K562 (cell line): ENCODE measurements around the gene TMEM143. TPM values are rescaled to one million over a fixed set of nuclear protein-coding genes. Genes with fewer than 3 reads are reported as not detected.

Experiments
- ATAC-seq: fragments of 200-7000 bp; cut with Tn5 transposase; 3 replicates; pipeline ENCODE4 v1.9.1; 2020; ENCODE audit warnings: moderate library complexity
- BruUV-seq: library from RNA; stranded (reverse); fragments of 400-500 nt; replicated peaks from 2 replicates; lab custom pipeline; 2021; lab: Mats Ljungman, UMichigan
- CTCF ChIA-PET: fragments of 300-600 bp; formaldehyde crosslinking; extraction: SDS; loops from one replicate; lab custom pipeline; 2021; ENCODE audit warnings: low intra/inter-chr PET ratio; lab: Yijun Ruan, JAX
- POLR2A ChIA-PET: fragments of 300-600, 350-650 bp; sonication (Branson Sonifier 250); formaldehyde crosslinking; extraction: SDS; loops from one replicate; lab custom pipeline; 2021; ENCODE audit warnings: antibody characterized with exemption, inconsistent platforms; lab: Yijun Ruan, JAX
- DNase-seq, 4 experiments: peaks; one replicate each; pipeline versions ENCODE4 v3.0.0 to v3.0.0-alpha.2; 2011 to 2018; ENCODE audit warnings: low spot score in 3 of 4, mixed read lengths in 3 of 4; ENCODE audit errors: extremely low read depth in 1 of 4
- FAIRE-seq: peaks from 2 replicates; lab custom pipeline; 2011; peaks lifted over from hg19 to GRCh38; lab: Jason Lieb, UNC
- H2AFZ ChIP-seq: 2 replicates; pipeline ENCODE4 v1.6.0; 2011; ENCODE audit warnings: low read depth, low read length, control low read depth, inconsistent platforms
- H3K27ac ChIP-seq: fragments of 200-600 bp; 3 replicates; pipeline ENCODE4 v1.8.0; 2011; ENCODE audit warnings: low read depth, mild to moderate bottlenecking, control low read depth, inconsistent platforms, low read length, moderate library complexity, mixed read lengths; ENCODE audit errors: extremely low read depth
- H3K27me3 ChIP-seq, 2 experiments: fragments of 300-600 bp in 1 of 2; 2 replicates in 1 of 2; 3 replicates in 1 of 2; pipeline versions ENCODE4 v1.6.0 to v1.8.0; 2011; ENCODE audit warnings: inconsistent platforms in 2 of 2, low read length in 2 of 2, mild to moderate bottlenecking in 1 of 2, mixed read lengths in 1 of 2, moderate library complexity in 1 of 2; ENCODE audit not compliant: control insufficient read depth in 2 of 2, insufficient read depth in 2 of 2
- H3K36me3 ChIP-seq: fragments of 300-600 bp; 3 replicates; pipeline ENCODE4 v1.8.0; 2011; ENCODE audit warnings: mild to moderate bottlenecking, low read length, inconsistent platforms; ENCODE audit not compliant: control insufficient read depth, insufficient read depth
- H3K4me1 ChIP-seq, 2 experiments: fragments of 200-600 bp in 1 of 2; replicated peaks in 1 of 2; 2 replicates in 1 of 2; 3 replicates in 1 of 2; pipeline versions ENCODE4 v1.5.1 to v1.8.0; 2011; ENCODE audit warnings: inconsistent platforms in 2 of 2, low read length in 2 of 2, mild to moderate bottlenecking in 1 of 2, mixed read lengths in 1 of 2, moderate library complexity in 1 of 2; ENCODE audit not compliant: control insufficient read depth in 2 of 2, insufficient read depth in 2 of 2
- H3K4me2 ChIP-seq: 2 replicates; pipeline ENCODE4 v1.6.1; 2011; ENCODE audit warnings: low read length, control low read depth, inconsistent platforms, mixed read lengths; ENCODE audit not compliant: insufficient read depth
- H3K4me3 ChIP-seq: fragments of 200-600 bp; sonication (generic), shearing (Covaris generic); 2 replicates; pipeline ENCODE4 v1.5.1; 2016; ENCODE audit warnings: control low read depth, inconsistent platforms
- H3K79me2 ChIP-seq: fragments of 200-600 bp; 3 replicates; pipeline ENCODE4 v1.8.0; 2011; ENCODE audit warnings: low read length, inconsistent platforms; ENCODE audit not compliant: control insufficient read depth, insufficient read depth
- H3K9ac ChIP-seq, 2 experiments: 2 replicates each; pipeline versions ENCODE4 v1.6.0 to v1.6.1; 2011; ENCODE audit warnings: low read depth in 2 of 2, low read length in 2 of 2, control low read depth in 1 of 2, inconsistent platforms in 1 of 2, mild to moderate bottlenecking in 1 of 2, mixed read lengths in 1 of 2; ENCODE audit not compliant: insufficient read depth in 1 of 2
- H3K9me1 ChIP-seq: one replicate; pipeline ENCODE4 v1.6.0; 2011; ENCODE audit warnings: inconsistent platforms, mild to moderate bottlenecking, low read length, moderate library complexity; ENCODE audit not compliant: control insufficient read depth, insufficient read depth
- H3K9me3 ChIP-seq: replicated peaks from 2 replicates; pipeline ENCODE4 v1.5.1; 2011; ENCODE audit warnings: low read depth, low read length, inconsistent platforms; ENCODE audit not compliant: control insufficient read depth, insufficient read depth
- H4K20me1 ChIP-seq: replicated peaks from 2 replicates; pipeline ENCODE4 v1.6.1; 2011; ENCODE audit warnings: low read length, inconsistent platforms, mixed read lengths; ENCODE audit not compliant: control insufficient read depth, insufficient read depth
- BDP1 ChIP-seq: IDR thresholded peaks from 3 replicates; pipeline ENCODE4 v1.6.1; 2011; ENCODE audit not compliant: insufficient read length, insufficient read depth
- CEBPB ChIP-seq: fragments of 450-650 bp; IDR thresholded peaks from 2 replicates; pipeline ENCODE4 v1.6.1; 2016; ENCODE audit warnings: missing genetic modification characterization, missing compliant biosample characterization
- CLOCK ChIP-seq: fragments of 250-450 bp; sonication (Bioruptor Pico); IDR thresholded peaks from 2 replicates; pipeline ENCODE4 v1.4.0; 2020; ENCODE audit warnings: mild to moderate bottlenecking, moderate library complexity, borderline replicate concordance
- DPF2 ChIP-seq: fragments of 450-650 bp; IDR thresholded peaks from 2 replicates; pipeline ENCODE4 v1.6.1; 2016
- E2F4 ChIP-seq: sonication (generic); formaldehyde crosslinking; IDR thresholded peaks from 2 replicates; pipeline ENCODE4 v1.8.0; 2022; ENCODE audit warnings: mild to moderate bottlenecking, low read depth, missing genetic modification reagents
- HDGF ChIP-seq: fragments of 450-650 bp; IDR thresholded peaks from 2 replicates; pipeline ENCODE4 v1.6.1; 2016
- IRF2 ChIP-seq: sonication (generic); formaldehyde crosslinking; IDR thresholded peaks from 2 replicates; pipeline ENCODE4 v1.8.1; 2022; ENCODE audit warnings: mild to moderate bottlenecking, missing genetic modification reagents
- KAT7 ChIP-seq: sonication (generic); formaldehyde crosslinking; IDR thresholded peaks from 2 replicates; pipeline ENCODE4 v1.8.0; 2022; ENCODE audit warnings: missing genetic modification reagents, mild to moderate bottlenecking, borderline replicate concordance
- PHF20 ChIP-seq: fragments of 450-650 bp; IDR thresholded peaks from 2 replicates; pipeline ENCODE4 v1.6.1; 2018; ENCODE audit not compliant: partially characterized antibody
- RNF2 ChIP-seq: sonication (generic); IDR thresholded peaks from 2 replicates; pipeline ENCODE4 v1.6.1; 2016
- SOX6 ChIP-seq: fragments of 450-650 bp; IDR thresholded peaks from 2 replicates; pipeline ENCODE4 v1.6.1; 2014; ENCODE audit warnings: mild to moderate bottlenecking
- SRSF3 ChIP-seq: fragments of 200-400 bp; formaldehyde crosslinking; IDR thresholded peaks from 2 replicates; pipeline ENCODE4 v1.6.1; 2016; ENCODE audit warnings: mild to moderate bottlenecking, low read length, moderate library complexity; ENCODE audit not compliant: insufficient read depth
- TSHZ1 ChIP-seq: fragments of 250-450 bp; sonication (Bioruptor Pico); IDR thresholded peaks from 2 replicates; pipeline ENCODE4 v1.4.0; 2020; ENCODE audit warnings: mild to moderate bottlenecking, moderate library complexity
- ZBED1 ChIP-seq: IDR thresholded peaks from 2 replicates; pipeline ENCODE4 v1.6.1; 2014
- ZKSCAN8 ChIP-seq: fragments of 200-800 bp; sonication (Bioruptor generic); IDR thresholded peaks from 2 replicates; pipeline ENCODE4 v1.6.1; 2016; ENCODE audit warnings: missing genetic modification characterization, missing compliant biosample characterization
- ZNF23 ChIP-seq: fragments of 250-450 bp; sonication (Bioruptor Pico); IDR thresholded peaks from 2 replicates; pipeline ENCODE4 v1.4.0; 2020; ENCODE audit warnings: mild to moderate bottlenecking
- ZNF57 ChIP-seq: fragments of 450-650 bp; formaldehyde crosslinking; IDR thresholded peaks from 2 replicates; pipeline ENCODE4 v1.4.0; 2020; ENCODE audit warnings: mild to moderate bottlenecking, moderate library complexity
- ZNF77 ChIP-seq: fragments of 250-450 bp; sonication (Bioruptor Pico); IDR thresholded peaks from 2 replicates; pipeline ENCODE4 v1.5.0; 2020
- ZNF79 ChIP-seq: fragments of 250-450 bp; sonication (Bioruptor Pico); IDR thresholded peaks from 2 replicates; pipeline ENCODE4 v1.4.0; 2020; ENCODE audit warnings: low read depth, mild to moderate bottlenecking, moderate library complexity
- WGBS: fragments of 100-300 bp; shearing (Covaris generic); methylation state at CpG from one replicate; pipeline ENCODE4 v1.1.6; 2016; ENCODE audit warnings: low coverage, mixed read lengths; ENCODE audit not compliant: insufficient coverage; ENCODE audit errors: missing lambda C conversion rate; 5-methylcytosine and 5-hydroxymethylcytosine counted together
- in situ Hi-C: fragments of 300-500 bp; cut with MboI; formaldehyde crosslinking; loops from 4 replicates; pipeline ENCODE4 v1.15.0; 2018; ENCODE audit warnings: inconsistent platforms, mixed read lengths
- intact Hi-C: fragments of 100-400 bp; cut with micrococcal nuclease; formaldehyde crosslinking; loops from 2 replicates; pipeline ENCODE4 v1.14.2; 2022
- polyA plus RNA-seq, 8 experiments: library from polyadenylated mRNA; depleted of rRNA in 4 of 8; stranded (reverse) in 5 of 8; unstranded in 3 of 8; fragments of >200 nt; fragmentation: Nextera tagmentation in 2 of 8; fragmentation: Illumina TruSeq in 1 of 8; extraction: Ambion mirVana in 2 of 8; extraction: Trizol in 1 of 8; gene quantifications; 2 replicates each; pipeline versions ENCODE4 v1.2.1 to v1.2.3, GENCODE V29; 2011 to 2014; ENCODE audit warnings: inconsistent platforms in 1 of 8, missing spikeins in 1 of 8
- total RNA-seq, 7 experiments: library from RNA; depleted of rRNA in 6 of 7; stranded (reverse); fragments of >200 nt in 6 of 7; fragmentation: Illumina TruSeq in 2 of 7; extraction: Trizol in 2 of 7; gene quantifications; 2 replicates each; pipeline versions ENCODE4 v1.2.1 to v1.2.3, GENCODE V29; 2011 to 2021; ENCODE audit warnings: low replicate concordance in 1 of 7

TMEM143 gene
- total and polyA plus RNA-seq, 9 of the 15 experiments (the other 6 are each of a cell fraction or from before 2014, with no cell fraction given), result 0.66 to 8.8 (median 4.3) TPM

GRCh38 chr19:48303367-48303766, 60.4 kb downstream of the TMEM143 start:
- H3K27ac ChIP-seq, result no peak overlapping the region
- in situ Hi-C loops (loop anchor here (5.0 to 10.0 kb wide), 2 partner anchors 44 to 339 kb away; no protein-coding TSS in a partner anchor), intact Hi-C loops (no loop called here)
- no peak overlapping the region for H3K4me3 ChIP-seq
- TF ChIP-seq CLOCK (no peak), SRSF3 (no peak), TSHZ1 (CRISPR knock-in tag) (no peak), BDP1 (no peak), RNF2 (no peak), ZBED1 (no peak), E2F4 (CRISPR knock-in tag) (no peak), ZNF79 (CRISPR knock-in tag) (no peak), PHF20 (no peak), ZNF77 (CRISPR knock-in tag) (no peak), KAT7 (no peak), ZNF57 (CRISPR knock-in tag) (no peak), IRF2 (CRISPR knock-in tag) (no peak), CEBPB (no peak), SOX6 (no peak), HDGF (no peak), DPF2 (no peak), ZNF23 (CRISPR knock-in tag) (no peak), ZKSCAN8 (CRISPR knock-in tag) (no peak)
- no peak for FAIRE-seq
- no peaks in the 10 kb centered on the region for H3K9me1 ChIP-seq
- H3K4me1 ChIP-seq, result peaks cover 0 to 12% of the 10 kb centered on the region in 2 experiments; a peak in 1 of 5 replicates
- H3K4me2 ChIP-seq, result no peak overlapping the region
- H3K79me2 ChIP-seq, result no peaks in the 10 kb centered on the region
- H3K36me3 ChIP-seq, result no peaks in the 10 kb centered on the region
- H3K27me3 ChIP-seq, result peaks cover 12 to 27% of the 10 kb centered on the region in 2 experiments; a peak in 4 of 5 replicates
- CTCF ChIA-PET, result no interaction called here
- no peak for DNase-seq
- no peaks in the 10 kb centered on the region for H4K20me1 ChIP-seq
- no peak overlapping the region for H2AFZ ChIP-seq
- POLR2A ChIA-PET, result interaction anchor here (0.6 kb wide), 1 partner anchor 11 kb away, joined by 3 read pairs; no protein-coding TSS in a partner anchor
- BruUV-seq, result no TSS peak
- 0 out of 4 replicates have a peak overlapping the region, but pooled peaks of 1 of the 2 experiments have one; percentile 53 for H3K9ac ChIP-seq
- 21% methylated on average over 12 of the region's 13 CpGs for WGBS
- no peak for ATAC-seq
- no peaks in the 10 kb centered on the region for H3K9me3 ChIP-seq
